Uterus (tissue), 2 donors: ENCODE data around the gene SERPINE2.

Experiments used
- POLR2A ChIP-seq, 2 donors: fragments of 450-650 bp; IDR thresholded peaks; one replicate each; pipeline ENCODE4 v1.6.1; 2016; ENCODE audit warnings: antibody characterized with exemption in 2 of 2, mild to moderate bottlenecking in 1 of 2, moderate library complexity in 1 of 2
- TF ChIP-seq, protein P1 (sequence below), 4 experiments: fragments of 200-600 bp in 2 of 4; fragments of 450-650 bp in 2 of 4; sonication (generic) in 2 of 4; IDR thresholded peaks; one replicate each; pipeline ENCODE4 v1.5.1; 2016 to 2019; ENCODE audit warnings: antibody characterized with exemption in 4 of 4, mild to moderate bottlenecking in 2 of 4, moderate library complexity in 1 of 4

- TF ChIP-seq, protein P1, sequence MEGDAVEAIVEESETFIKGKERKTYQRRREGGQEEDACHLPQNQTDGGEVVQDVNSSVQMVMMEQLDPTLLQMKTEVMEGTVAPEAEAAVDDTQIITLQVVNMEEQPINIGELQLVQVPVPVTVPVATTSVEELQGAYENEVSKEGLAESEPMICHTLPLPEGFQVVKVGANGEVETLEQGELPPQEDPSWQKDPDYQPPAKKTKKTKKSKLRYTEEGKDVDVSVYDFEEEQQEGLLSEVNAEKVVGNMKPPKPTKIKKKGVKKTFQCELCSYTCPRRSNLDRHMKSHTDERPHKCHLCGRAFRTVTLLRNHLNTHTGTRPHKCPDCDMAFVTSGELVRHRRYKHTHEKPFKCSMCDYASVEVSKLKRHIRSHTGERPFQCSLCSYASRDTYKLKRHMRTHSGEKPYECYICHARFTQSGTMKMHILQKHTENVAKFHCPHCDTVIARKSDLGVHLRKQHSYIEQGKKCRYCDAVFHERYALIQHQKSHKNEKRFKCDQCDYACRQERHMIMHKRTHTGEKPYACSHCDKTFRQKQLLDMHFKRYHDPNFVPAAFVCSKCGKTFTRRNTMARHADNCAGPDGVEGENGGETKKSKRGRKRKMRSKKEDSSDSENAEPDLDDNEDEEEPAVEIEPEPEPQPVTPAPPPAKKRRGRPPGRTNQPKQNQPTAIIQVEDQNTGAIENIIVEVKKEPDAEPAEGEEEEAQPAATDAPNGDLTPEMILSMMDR (IDR thresholded peaks at IDR 0.05): no peak
- TF ChIP-seq POLR2A (IDR thresholded peaks at IDR 0.05): no peak
Measured at GRCh38 chr2:223929571-223930102, 109.4 kb downstream of the SERPINE2 start.
